Uterus (tissue), 2 donors: Measurements from ENCODE around the gene ACTR3C.
"Not testable (repeated sequence)": the region's sequence is repeated elsewhere in the genome, so short reads cannot be mapped to it uniquely, and the experiment has no call there.

Source experiments
- CTCF ChIP-seq, 4 experiments: fragments of 200-600 bp in 2 of 4; fragments of 450-650 bp in 2 of 4; sonication (generic) in 2 of 4; IDR thresholded peaks; one replicate each; pipeline ENCODE4 v1.5.1; 2016 to 2019; ENCODE audit warnings: antibody characterized with exemption in 4 of 4, mild to moderate bottlenecking in 2 of 4, moderate library complexity in 1 of 4
- POLR2A ChIP-seq, 2 donors: fragments of 450-650 bp; IDR thresholded peaks; one replicate each; pipeline ENCODE4 v1.6.1; 2016; ENCODE audit warnings: antibody characterized with exemption in 2 of 2, mild to moderate bottlenecking in 1 of 2, moderate library complexity in 1 of 2

DNA sequence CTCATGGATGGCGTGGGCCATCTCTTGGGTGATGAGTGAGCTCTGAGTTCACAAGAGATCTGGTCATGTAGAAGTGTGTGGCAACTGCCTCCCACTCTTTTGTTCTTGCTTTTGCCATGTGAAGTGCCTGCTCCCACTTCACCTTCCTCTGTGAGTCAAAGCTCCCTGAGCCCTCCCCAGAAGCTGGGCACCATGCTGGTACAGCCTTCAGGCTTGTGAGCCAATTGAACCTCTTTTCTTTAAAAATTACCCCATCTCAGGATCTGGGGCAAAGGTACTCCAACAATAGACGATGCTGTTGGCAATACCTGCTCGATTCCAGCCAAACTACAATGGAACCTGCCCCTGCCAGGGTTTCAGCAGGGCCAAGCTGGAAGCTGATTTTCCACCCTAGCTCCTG is 75.6 kb downstream of the ACTR3C start:
- not testable (repeated sequence) for TF ChIP-seq POLR2A, CTCF (IDR thresholded peaks at IDR 0.05)
